Stimulated activated CD4-positive, alpha-beta T cell treated with anti-CD3 and anti-CD28 coated beads, Interleukin-15, amount 100 ng/mL, for 24 hours (primary cell): ENCODE results near the gene TMEM186.
"Not testable (repeated sequence)": the region's sequence is repeated elsewhere in the genome, so short reads cannot be mapped to it uniquely, and the experiment has no call there.

ENCODE experiments used
- DNase-seq: peaks from one replicate; pipeline ENCODE4 v3.0.0-alpha.2; 2020

The TMEM186 gene

GRCh38 chr16:8797364-8798173 is at the start of gene TMEM186, which contains the start of gene PMM2:
Gene TMEM186, minus strand, starts transcription at chr16:8797639. Its CDS starts 25 bp downstream, at chr16:8797614.
Gene PMM2, plus strand, starts transcription at chr16:8797839. Its CDS starts 44 bp downstream, at chr16:8797883.
- peak; percentile 97 for DNase-seq

- no peak for DNase-seq
Observed at GRCh38 chr16:8847145-8847544, 49.7 kb upstream of the TMEM186 start.

- no peak for DNase-seq
Observed at GRCh38 chr16:8846401-8846932, 49.0 kb upstream of the TMEM186 start.

- DNase-seq: no peak
Observed at GRCh38 chr16:8845699-8846298, 48.4 kb upstream of the TMEM186 start.

GRCh38 chr16:8843296-8843695 is 45.9 kb upstream of the TMEM186 start:
- DNase-seq: not testable (repeated sequence)

DNA sequence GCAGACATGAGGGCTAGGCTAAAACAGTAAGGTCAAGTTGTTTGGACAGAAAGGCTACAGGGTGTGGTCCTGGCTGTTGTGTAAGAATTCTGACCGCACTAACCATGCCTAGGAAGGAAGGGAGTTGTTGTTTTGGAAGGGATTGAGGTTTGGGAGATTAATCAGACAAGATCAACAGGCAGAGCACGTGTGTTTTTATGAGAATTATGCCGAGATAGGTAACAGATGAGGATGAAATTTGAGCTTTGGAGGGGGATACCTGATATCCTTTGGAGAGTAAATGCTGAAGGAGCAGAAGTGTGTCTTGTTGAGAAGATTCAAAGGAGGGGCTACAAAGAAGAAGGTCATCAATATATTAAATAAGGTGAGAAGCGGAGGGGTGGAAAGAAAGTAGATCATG is 44.6 kb upstream of the TMEM186 start:
- not testable (repeated sequence) for DNase-seq

GRCh38 chr16:8837594-8837993 is 40.2 kb upstream of the TMEM186 start:
- DNase-seq: not testable (repeated sequence)

GRCh38 chr16:8836797-8837196 is 39.4 kb upstream of the TMEM186 start:
- DNase-seq: not testable (repeated sequence)

- DNase-seq: no peak
Observed at GRCh38 chr16:8832717-8833105, 35.3 kb upstream of the TMEM186 start.

DNA sequence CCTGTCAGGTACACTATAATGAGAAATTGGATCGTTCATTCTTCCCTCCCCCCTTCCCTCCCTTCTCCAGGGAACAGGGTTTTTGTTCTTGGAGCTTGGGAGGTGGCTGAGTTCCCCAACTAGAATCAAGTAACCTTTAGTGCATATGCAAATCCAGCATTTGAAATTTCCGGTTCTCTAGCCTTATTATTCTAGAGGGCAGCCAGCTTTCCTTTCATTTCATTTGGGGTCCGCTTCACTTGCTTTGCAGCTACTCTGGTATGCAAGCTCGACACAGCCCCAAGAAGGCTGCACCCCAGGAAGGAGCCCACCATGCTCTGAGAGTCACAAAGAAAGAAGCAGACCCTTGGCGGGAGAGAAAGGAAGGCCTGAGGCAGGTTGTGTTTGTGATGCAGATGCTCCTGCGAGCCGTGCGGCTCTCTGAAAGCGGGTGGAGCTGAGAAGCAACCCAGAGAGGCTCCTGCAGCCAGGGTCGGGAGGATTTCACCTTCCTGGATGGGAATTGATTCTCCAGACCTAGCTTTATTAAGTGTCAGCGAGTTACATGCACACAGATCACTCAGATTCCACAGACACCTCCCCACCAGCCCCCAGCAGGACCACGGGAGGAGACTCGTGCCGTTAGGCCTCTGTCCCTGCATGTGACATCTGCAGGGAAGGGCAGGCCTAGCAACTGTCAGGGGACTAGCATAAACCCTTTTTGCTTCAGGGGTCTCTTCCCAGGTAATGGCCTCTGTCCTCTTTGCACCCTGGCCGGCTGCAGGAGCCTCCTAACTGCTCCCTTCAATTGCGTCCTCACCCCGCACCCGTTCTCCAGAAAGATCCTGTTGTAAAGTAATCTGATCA is 34.7 kb upstream of the TMEM186 start:
- no peak for DNase-seq

DNA sequence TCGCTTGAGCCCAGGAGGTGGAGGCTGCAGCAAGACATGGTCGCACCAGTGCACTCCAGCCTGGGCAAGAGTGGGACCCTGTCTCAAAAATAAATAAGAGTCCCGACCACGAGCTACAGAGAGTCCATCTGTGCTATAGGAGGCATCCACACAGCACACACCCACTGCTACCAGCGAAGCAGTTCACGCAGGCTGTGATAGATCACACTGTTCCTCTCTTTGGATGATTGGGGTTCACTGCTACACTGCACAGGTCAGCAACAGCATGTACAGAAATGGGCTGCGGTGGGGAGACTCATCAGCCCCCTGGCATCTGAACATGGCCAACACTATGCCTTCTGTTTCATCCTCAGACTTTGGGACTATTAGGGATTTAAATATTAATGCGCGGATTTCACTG is 34.0 kb upstream of the TMEM186 start:
- no peak for DNase-seq

- no peak for DNase-seq
Observed at GRCh38 chr16:8828541-8829165, 31.2 kb upstream of the TMEM186 start.

GRCh38 chr16:8826278-8826879 is 28.9 kb upstream of the TMEM186 start:
- DNase-seq: no peak

- DNase-seq: no peak
Observed at GRCh38 chr16:8822403-8822802, 25.0 kb upstream of the TMEM186 start.

DNA sequence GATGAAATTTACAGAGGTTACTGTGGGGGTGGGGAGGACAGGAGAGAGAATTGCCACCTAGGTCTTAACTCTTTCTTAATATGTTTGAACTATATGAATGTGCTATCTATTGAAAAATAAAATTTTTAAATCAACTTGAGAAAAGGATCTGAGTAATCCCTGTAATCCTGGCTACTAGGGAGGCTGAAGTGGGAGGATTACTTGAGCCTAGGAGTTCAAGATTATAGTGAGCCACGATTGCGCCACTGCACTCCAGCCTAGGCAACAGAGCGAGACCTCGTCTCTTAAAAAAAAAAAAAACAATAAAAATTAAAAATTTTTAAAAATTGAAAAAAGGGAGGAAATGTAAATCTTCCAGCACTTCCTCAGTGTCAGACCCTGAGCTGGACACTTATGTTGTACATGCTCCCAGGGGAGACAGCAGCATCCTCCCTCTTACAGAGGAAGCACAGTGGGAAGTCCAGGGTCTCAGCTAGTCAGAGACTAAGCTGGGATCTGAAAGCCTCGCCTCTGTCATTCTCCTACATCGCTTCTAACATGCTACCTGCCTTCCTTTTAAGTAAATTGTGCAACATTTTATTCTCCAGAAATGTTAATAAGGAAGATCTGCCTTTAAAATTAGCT is 22.1 kb upstream of the TMEM186 start:
- no peak for DNase-seq

DNA sequence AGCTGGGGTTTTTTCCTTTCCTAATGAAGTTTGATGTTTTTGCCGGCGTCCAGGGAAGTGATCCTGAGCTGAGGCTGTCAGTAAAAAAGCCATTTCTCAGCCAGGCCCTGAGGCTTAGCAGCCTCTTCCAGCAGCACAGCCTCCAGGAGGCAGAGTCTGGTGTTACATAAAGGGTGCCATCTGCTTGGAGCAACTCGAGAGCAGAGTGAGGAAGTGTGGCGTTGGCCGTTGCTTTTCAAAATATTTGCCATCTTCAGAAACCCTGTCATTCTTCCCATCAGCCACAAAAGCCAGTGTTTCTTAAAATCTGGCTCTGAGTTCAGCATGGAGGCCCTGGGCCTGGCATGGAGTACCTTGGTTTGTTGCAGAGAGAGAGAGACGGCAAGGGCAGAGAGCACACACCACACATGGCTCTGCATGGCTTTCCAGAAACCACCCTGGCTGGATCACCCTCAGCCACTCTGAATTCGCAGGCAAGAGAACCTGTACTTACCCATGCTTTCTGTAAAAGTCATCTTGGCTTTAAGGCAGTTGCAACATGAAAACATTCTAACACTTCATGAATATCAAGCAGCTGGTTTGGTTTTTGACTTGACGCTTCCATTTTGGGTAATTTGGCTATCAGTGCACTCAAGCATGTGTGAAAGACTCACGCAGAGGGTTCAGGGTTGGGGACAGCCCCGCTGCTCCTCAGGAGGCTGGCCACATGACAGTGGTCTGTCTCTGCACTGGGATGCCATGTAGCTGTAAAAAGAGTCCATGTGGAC is 21.2 kb upstream of the TMEM186 start:
- DNase-seq: no peak

- DNase-seq: no peak
Observed at GRCh38 chr16:8816967-8817655, 19.7 kb upstream of the TMEM186 start.

DNA sequence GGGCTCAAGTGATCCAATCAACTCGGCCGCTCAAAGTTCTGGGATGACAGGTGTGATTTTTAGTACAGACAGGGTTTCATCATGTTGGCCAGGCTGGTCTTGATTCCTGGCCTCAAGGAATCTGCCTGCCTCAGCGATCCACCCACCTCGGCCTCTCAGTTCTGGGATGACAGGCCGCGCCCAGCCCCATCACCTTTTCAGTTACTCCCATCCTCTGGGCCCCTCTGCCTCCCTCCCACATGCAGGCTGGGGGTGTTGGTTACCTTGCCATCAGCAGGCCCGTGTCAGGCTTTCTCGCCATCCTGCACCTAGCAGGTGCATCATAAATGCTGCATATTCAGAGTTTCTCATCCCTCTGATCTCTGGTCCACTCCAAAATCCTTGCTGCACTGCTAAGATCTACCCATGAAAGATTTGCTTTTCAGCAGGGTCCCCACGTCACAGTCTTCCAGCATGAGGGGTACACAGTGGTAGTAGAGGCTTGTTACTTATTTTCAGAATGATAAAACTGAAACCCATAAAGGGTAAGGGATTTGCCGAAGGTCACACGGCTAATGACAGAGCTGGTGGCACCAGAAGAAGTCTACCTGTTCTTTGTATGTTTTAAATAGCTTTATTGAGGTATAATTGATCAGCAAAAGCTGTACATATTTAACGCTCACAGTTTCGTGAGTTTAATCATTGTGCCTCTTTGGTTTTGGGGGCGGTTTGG is 16.8 kb upstream of the TMEM186 start:
- DNase-seq: no peak

- DNase-seq: no peak
Observed at GRCh38 chr16:8812162-8812843, 14.9 kb upstream of the TMEM186 start.
